ENCODE results near the gene FZR1.
"Not testable (repeated sequence)": the region's sequence is repeated elsewhere in the genome, so short reads cannot be mapped to it uniquely, and the experiment has no call there.

The FZR1 gene

DNA sequence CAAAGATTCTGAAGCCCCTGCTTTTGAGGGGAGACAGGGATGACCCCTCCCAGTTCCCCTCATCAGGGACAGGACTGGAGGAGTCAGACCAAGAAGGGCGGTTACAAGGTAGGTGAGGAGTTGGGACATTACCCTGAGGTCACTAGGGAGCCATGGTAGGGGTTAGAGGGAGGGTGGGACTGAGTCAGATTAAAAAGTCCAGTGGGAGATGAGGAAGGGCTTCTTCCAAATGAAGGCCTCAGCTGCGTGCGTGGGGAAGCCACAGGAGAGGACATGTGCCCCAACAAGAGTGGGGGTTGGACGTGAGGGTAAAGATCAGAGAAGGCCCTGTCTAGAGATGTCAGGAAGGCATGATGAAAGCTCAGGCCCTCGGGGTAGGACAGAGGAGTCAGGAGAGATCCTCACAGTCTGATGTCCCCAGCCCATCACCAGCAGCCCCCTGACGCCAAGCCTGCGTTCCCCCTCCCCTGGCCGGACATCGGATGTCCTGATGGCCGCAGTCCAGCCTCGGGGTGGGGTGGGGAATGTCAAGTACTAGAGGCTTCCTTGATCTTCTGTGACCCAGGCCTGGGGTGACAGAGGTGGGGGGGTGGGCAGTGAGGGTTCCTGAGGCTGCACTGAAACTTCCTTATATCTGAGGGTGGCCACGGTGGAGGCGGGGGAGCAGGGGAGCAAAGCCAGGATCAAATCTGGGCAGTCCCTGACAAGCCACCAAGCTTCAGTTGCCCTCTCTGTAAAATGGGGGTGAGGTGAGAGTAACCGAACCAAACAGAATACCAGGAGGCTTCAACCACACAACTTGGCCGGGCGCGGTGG lies 57.8 kb downstream of the FZR1 start:
- DNase-seq (ENCODE audit: low read depth, low spot score) = no peak
- H3K27ac ChIP-seq = no peak overlapping the region

GRCh38 chr19:3565139-3565538 lies 59.0 kb downstream of the FZR1 start:
- no peak for DNase-seq (ENCODE audit: low read depth, low spot score)
- H3K27ac ChIP-seq = no peak overlapping the region

DNA sequence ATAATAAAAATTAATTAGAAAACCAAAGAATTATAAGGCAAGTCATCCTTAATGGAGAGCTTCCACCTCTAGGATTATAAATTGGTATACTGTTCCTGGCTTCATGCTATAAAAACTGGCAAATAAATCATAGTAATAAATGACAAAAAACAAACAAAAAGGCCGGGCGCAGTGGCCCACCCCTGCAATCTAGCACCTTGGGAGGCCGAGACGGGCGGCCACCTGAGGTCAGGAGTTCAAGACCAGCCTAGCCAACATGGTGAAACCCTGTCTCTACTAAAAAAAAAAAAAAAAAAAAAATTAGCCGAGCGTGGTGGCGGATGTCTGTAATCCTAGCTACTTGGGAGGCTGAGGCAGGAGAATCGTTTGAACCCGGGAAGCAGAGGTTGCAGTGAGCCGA lies 63.9 kb downstream of the FZR1 start:
- not testable (repeated sequence) for H3K27ac ChIP-seq; DNase-seq (ENCODE audit: low read depth, low spot score)

DNA sequence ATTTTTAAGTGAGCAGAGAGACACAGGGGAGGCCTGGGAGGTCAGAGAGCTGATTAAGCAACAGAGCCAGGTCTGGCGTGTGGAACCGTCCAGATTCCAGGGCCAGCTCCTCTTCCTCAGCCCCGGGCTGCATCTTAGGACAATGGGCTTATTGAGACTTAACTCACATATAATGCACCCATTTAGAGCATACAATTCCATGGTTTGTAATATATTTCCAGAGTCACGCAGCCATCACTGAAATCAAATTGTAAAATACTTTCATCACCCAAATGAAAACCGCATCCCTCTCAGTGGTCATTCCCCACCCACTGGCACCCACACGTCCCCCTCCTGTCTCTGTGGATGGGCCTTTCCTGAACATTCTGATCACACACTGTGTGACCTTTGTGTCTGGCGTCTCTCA lies 64.5 kb downstream of the FZR1 start:
- DNase-seq (ENCODE audit: low read depth, low spot score) = no peak
- peak overlapping the region; percentile 18 for H3K27ac ChIP-seq

DNA sequence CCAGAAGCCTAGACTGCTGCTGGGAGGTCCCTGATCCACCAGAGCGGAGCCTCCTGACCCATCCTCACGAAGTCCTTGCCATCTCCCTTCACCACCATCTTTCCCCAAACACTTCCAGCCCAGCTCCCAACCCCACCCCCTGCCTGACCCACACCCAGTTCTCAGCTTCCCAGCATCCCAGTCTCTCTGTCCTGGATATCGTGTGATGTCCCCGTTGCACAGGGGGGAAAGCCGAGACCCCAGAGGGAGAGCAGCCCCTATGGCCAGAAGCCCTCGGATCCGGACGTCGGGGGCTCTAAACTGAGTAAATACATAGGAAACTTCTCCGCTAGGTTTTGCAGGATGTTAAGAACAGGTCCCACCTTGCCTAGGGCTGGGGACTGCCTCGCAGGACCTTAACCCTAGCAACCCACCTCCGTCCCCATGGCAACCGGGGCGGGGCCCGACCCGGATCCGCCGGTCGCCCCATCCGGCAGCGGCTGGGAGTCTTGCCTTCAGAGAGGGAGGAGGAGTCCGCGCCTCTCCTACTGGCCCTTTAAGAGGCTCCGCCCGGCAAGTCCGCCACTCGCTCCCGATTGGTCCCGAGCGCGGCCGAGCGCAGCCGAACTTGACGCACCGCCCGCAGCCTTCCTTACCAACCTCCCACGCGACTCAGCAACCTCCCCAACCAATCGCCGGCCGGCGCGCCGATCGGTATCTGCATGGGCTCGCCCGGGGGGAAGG lies 66.2 kb downstream of the FZR1 start:
- peak; percentile 98 for DNase-seq (ENCODE audit: low read depth, low spot score)
- H3K27ac ChIP-seq = peak overlapping the region; percentile 56

DNA sequence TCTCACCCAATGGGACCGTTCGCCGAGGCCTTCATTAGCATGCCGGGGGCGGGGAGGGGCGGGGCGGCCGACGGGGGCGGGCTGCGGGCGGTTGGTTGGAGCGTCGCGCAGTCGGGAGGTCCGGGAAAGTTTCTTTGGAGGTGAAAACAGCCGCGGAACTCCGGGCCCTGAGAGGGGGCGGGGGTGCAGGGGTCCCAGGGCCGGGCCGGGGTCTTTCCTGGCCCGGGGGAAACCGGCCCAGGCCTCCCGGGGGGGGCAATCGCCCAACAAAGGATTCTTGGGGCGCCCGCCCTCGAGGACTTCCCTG lies 66.7 kb downstream of the FZR1 start, which contains the start of gene HMG20B:
Gene HMG20B (plus strand): TSS at position 90 of the 307 bp plus-strand sequence. CDS start 366 bp downstream, outside the sequence.
- no peak for DNase-seq (ENCODE audit: low read depth, low spot score)
- H3K27ac ChIP-seq = peak within 1 kb of the TSS; percentile 56

GRCh38 chr19:3573162-3573857 lies 67.2 kb downstream of the FZR1 start:
- DNase-seq (ENCODE audit: low read depth, low spot score) = no peak
- peak overlapping the region; percentile 56 for H3K27ac ChIP-seq

GRCh38 chr19:3573858-3574637 lies 67.9 kb downstream of the FZR1 start:
- no peak overlapping the region for H3K27ac ChIP-seq
- peak; percentile 87 for DNase-seq (ENCODE audit: low read depth, low spot score)

DNA sequence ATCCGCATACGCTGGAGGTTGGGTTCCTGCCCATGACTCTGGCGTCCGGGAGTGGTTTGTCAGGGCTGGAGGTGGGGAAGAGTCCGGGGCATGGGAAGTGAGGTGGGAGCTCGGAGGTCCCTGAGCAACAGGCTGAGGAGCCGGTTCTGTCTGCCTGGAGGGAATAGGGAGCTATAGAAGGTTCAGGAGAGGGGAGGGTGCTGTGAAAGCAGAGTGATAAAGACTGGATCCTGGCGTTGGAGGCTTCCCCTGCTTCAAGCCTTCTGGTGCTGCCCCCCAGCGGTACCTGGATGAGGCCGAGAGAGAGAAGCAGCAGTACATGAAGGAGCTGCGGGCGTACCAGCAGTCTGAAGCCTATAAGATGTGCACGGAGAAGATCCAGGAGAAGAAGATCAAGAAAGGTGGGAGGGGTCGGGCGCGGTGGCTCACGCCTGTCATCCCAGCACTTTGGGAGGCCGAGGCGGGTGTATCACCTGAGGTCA lies 69.2 kb downstream of the FZR1 start:
- DNase-seq (ENCODE audit: low read depth, low spot score) = no peak
- H3K27ac ChIP-seq = no peak overlapping the region

DNA sequence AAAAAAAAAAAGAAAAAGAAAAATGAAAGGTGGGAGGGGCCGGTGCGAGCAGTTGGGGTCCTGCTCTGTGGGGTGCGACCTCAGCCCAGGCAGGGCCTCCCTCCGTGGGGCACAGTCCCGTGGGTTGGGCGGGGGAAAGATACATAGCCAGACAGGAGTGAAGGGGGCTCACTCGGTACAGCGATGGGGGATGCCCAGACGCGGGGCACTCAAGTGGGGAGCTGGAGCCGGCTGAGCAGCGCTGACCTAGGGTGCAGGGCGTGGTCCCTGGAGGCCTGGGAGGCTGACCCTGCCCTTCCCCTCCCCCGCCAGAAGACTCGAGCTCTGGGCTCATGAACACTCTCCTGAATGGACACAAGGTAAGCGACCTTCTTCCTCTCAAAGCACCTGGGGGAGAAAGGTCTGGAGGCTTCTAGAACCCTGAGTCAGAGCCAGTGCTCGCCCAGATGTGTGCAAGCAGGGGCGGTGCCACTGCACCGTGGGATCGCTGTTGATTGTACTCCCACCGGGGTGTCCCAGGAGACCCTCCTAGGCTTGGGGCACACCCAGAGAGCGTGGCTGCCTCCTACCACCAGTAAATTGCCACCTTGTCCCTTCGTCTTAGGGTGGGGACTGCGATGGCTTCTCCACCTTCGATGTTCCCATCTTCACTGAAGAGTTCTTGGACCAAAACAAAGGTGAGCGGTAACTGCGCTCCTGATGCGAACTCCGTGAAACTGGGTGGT lies 70.0 kb downstream of the FZR1 start:
- no peak overlapping the region for H3K27ac ChIP-seq
- DNase-seq (ENCODE audit: low read depth, low spot score) = no peak

- H3K27ac ChIP-seq = no peak overlapping the region
- no peak for DNase-seq (ENCODE audit: low read depth, low spot score)
These were observed 70.8 kb downstream of the FZR1 start for GRCh38 chr19:3576696-3577443.

GRCh38 chr19:3577723-3578344 lies 71.7 kb downstream of the FZR1 start:
- no peak for DNase-seq (ENCODE audit: low read depth, low spot score)

DNA sequence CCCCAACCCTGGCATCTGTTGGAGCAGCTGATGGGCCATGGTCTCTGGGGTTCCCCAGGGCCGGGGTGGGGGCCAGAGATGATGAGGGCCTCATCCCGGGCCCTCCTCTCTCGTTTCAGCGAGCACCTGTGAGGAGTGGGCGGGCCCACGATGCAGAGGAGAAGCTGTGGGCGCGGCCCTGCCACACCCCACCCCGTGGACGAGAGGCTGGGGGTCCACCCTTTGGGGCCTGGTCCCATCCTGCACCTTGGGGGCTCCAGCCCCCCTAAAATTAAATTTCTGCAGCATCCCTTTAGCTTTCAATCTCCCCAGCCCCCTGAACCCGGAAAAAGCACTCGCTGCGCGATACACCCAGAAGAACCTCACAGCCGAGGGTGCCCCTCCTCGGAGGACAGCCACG lies 72.3 kb downstream of the FZR1 start:
- no peak for DNase-seq (ENCODE audit: low read depth, low spot score)
- H3K27ac ChIP-seq = no peak overlapping the region

More at GRCh38 chr19:3577723-3578344, 71.7 kb downstream of the FZR1 start:
- H3K27ac ChIP-seq = no peak overlapping the region

- DNase-seq (ENCODE audit: low read depth, low spot score) = no peak
- no peak overlapping the region for H3K27ac ChIP-seq
These were observed 74.2 kb downstream of the FZR1 start for GRCh38 chr19:3580156-3580934.

DNA sequence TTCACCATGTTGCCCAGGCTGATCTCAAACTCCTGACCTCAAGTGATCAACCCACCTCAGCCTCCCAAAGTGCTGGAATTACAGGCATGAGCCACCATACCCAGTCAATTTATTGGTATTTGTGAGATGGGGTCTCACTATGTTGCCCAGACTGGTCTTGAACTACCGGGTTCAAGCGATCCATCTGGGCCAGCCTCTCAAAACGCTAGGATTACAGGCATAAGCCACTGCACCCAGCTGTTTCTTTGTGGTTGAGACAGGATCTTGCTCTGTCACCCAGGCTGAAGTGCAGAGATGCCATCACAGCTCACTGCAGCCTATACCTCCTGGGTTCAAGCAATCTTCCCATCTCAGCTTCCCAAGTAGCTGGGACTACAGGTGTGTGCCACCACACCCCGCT lies 75.7 kb downstream of the FZR1 start:
- DNase-seq (ENCODE audit: low read depth, low spot score); H3K27ac ChIP-seq: not testable (repeated sequence)

DNA sequence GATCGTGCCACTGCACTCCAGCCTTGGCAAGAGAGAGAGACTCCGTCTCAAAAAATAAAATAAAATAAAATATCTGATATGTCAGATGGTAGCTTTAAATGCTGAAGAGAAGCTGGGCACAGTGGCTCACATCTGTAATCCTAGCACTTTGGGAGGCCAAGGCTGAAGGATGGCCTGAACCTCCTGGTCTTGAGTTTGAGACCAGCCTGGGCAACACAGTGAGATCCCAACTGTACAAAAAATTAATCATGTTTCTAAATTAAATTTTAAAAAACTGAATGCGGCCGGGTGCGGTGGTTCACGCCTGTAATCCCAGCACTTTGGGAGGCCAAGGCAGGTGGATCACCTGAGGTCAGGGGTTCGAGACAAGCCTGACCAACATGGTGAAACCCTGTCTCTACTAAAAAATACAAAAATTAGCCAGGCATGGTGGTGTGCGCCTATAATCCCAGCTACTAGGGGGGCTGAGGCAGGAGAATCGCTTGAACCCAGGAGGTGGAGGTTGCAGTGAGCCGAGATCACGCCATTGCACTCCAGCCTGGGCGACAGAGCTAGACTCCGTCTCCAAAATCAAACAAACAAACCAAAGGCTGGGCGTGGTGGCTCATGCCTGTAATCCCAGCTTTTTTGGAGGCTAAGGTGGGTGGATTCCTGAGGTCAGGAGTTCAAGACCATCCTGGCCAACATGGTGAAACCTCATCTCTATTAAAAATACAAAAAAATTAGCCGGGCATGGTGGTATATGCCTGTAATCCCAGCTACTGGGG lies 78.1 kb downstream of the FZR1 start:
- not testable (repeated sequence) for DNase-seq (ENCODE audit: low read depth, low spot score); H3K27ac ChIP-seq

All from epithelial cell of prostate (primary cell).